Activated CD8-positive, alpha-beta memory T cell treated with anti-CD3 and anti-CD28 coated beads, Interleukin-2, amount 50 U/mL, for 1 hour (primary cell): ENCODE results near the gene ADARB1.

Source experiments
- DNase-seq: peaks from one replicate; pipeline ENCODE4 v3.0.0-alpha.2; 2020; ENCODE audit errors: extremely low read depth

Gene ADARB1

GRCh38 chr21:45054927-45055612 is 19.3 kb upstream of the ADARB1 start:
- no peak for DNase-seq

GRCh38 chr21:45055861-45056260 is 18.5 kb upstream of the ADARB1 start:
- no peak for DNase-seq

- DNase-seq: no peak
These were observed 18.0 kb upstream of the ADARB1 start for GRCh38 chr21:45056296-45056904.

GRCh38 chr21:45056917-45057560 is 17.3 kb upstream of the ADARB1 start:
- DNase-seq: no peak

- DNase-seq: no peak
These were observed 16.5 kb upstream of the ADARB1 start for GRCh38 chr21:45057886-45058285.

GRCh38 chr21:45059121-45059520 is 15.3 kb upstream of the ADARB1 start:
- no peak for DNase-seq

GRCh38 chr21:45060089-45060488 is 14.3 kb upstream of the ADARB1 start:
- no peak for DNase-seq

- no peak for DNase-seq
These were observed 13.6 kb upstream of the ADARB1 start for GRCh38 chr21:45060675-45061311.

- no peak for DNase-seq
These were observed 10.3 kb upstream of the ADARB1 start for GRCh38 chr21:45064091-45064490.

GRCh38 chr21:45064618-45065399 is 9.6 kb upstream of the ADARB1 start:
- DNase-seq: no peak

GRCh38 chr21:45067462-45068285 is 6.7 kb upstream of the ADARB1 start:
- DNase-seq: no peak

GRCh38 chr21:45069085-45069484 is 5.3 kb upstream of the ADARB1 start:
- no peak for DNase-seq

- no peak for DNase-seq
These were observed 4.7 kb upstream of the ADARB1 start for GRCh38 chr21:45069711-45070110.

- DNase-seq: no peak
These were observed 3.1 kb upstream of the ADARB1 start for GRCh38 chr21:45071078-45071873.

- DNase-seq: no peak
These were observed 2.3 kb upstream of the ADARB1 start for GRCh38 chr21:45071874-45072737.

- no peak for DNase-seq
These were observed 1.6 kb upstream of the ADARB1 start for GRCh38 chr21:45072738-45073300.

- DNase-seq: no peak
These were observed 906 bp upstream of the ADARB1 start for GRCh38 chr21:45073301-45074047.
